SJCRH30 (cell line): ENCODE data around the gene ZBTB48. TPM values are rescaled to one million over a fixed set of nuclear protein-coding genes. Genes with fewer than 3 reads are reported as not detected.
"Not testable (repeated sequence)": the region's sequence is repeated elsewhere in the genome, so short reads cannot be mapped to it uniquely, and the experiment has no call there.

Source experiments
- DNase-seq, 2 experiments: peaks; one replicate each; pipeline ENCODE4 v3.0.0-alpha.2; 2015 to 2020
- H3K27ac ChIP-seq: fragments of 250-450 bp; sonication (Bioruptor Pico); 2 replicates; pipeline ENCODE4 v1.5.1; 2020; ENCODE audit warnings: mild to moderate bottlenecking, moderate library complexity
- H3K27me3 ChIP-seq: fragments of 250-450 bp; sonication (Bioruptor Pico); 2 replicates; pipeline ENCODE4 v1.5.1; 2020; ENCODE audit warnings: mild to moderate bottlenecking, moderate library complexity
- H3K36me3 ChIP-seq: fragments of 250-450 bp; sonication (Bioruptor Pico); 2 replicates; pipeline ENCODE4 v1.5.1; 2020; ENCODE audit warnings: mild to moderate bottlenecking, moderate library complexity
- H3K4me1 ChIP-seq: fragments of 250-450 bp; sonication (Bioruptor Pico); 2 replicates; pipeline ENCODE4 v1.5.1; 2020; ENCODE audit warnings: mild to moderate bottlenecking, moderate library complexity
- H3K4me3 ChIP-seq: fragments of 250-450 bp; sonication (Bioruptor Pico); 2 replicates; pipeline ENCODE4 v1.5.1; 2020; ENCODE audit warnings: mild to moderate bottlenecking, moderate library complexity
- H3K9me3 ChIP-seq: fragments of 250-450 bp; sonication (Bioruptor Pico); replicated peaks from 2 replicates; pipeline ENCODE4 v1.5.1; 2020; ENCODE audit warnings: mild to moderate bottlenecking, moderate library complexity
- total RNA-seq: library from RNA; depleted of rRNA; stranded (reverse); fragments of >200 nt; shearing (Covaris generic); gene quantifications from 2 replicates; pipeline ENCODE4 v1.2.3, GENCODE V29; 2014

The ZBTB48 gene
- total RNA-seq, 1 experiment from 2014 or later = 25.2 TPM

DNA sequence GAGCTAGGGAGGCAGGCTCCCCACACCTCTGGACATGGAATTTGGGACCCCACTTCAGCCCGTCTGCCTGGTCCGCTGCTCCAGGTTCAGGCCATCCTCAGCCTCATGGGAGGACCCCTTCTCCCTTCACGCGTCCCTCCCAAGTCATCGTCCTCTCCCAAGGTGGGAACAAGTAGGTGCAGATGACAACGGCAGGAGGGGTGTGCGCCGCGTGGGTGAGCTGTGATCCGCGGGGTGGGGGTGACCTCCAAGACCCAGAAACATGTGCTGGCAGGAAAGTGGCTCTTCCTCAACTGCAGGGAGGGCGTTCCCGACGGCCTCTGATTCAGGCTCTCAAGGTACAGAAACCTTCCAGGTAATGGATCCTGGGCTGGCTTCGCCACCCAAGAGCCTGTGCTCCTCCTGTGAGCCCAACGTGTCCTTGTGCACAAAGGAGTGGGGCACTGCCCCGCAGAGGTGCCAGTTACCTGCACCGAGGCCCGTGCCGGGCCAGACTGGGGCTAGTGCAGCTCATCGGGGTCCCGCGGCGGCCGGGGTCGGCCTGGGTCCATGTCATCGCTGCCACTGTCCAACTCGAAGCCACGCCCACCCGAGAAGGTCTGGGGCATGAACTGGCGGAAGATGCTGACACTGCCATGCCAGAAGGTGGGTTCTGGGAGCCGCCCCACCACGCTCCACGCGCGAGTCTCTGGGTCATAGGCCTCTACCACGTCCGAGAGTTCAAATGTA is 13.2 kb downstream of the ZBTB48 start:
- no peak overlapping the region for H3K27ac ChIP-seq
- H3K4me3 ChIP-seq = no peak overlapping the region

DNA sequence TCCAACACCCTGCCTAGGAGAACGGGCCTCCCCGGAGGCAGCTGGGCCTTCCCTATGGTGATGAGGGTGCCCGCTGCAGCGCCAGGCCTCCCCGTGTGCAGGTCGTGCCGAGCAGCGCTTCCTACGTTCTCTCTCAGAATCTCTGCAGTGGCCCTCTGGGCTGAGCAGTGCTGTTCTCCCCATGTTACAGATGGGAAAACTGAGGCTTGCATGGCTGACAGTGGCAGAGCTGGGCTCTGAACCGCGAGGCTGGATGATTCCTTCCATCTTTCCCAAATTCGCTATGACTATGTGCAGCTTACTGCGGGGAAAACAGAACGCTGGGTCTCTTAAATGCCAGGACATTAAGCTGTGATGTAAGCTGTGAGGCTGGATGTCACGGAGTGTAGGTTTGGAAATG is 14.0 kb downstream of the ZBTB48 start:
- DNase-seq = no peak
- Histone ChIP-seq H3K36me3 (peaks cover 78% of the 10 kb centered on the region), H3K9me3 (no peaks in the 10 kb centered on the region), H3K4me1 (no peaks in the 10 kb centered on the region), H3K27me3 (no peaks in the 10 kb centered on the region), H3K27ac (no peak overlapping the region), H3K4me3 (no peak overlapping the region)

More for the DNA sequence above, 13.2 kb downstream of the ZBTB48 start:
- Histone ChIP-seq H3K9me3 (no peaks in the 10 kb centered on the region), H3K36me3 (peaks cover 80% of the 10 kb centered on the region), H3K27me3 (no peaks in the 10 kb centered on the region), H3K4me1 (no peaks in the 10 kb centered on the region)
- DNase-seq = no peak

DNA sequence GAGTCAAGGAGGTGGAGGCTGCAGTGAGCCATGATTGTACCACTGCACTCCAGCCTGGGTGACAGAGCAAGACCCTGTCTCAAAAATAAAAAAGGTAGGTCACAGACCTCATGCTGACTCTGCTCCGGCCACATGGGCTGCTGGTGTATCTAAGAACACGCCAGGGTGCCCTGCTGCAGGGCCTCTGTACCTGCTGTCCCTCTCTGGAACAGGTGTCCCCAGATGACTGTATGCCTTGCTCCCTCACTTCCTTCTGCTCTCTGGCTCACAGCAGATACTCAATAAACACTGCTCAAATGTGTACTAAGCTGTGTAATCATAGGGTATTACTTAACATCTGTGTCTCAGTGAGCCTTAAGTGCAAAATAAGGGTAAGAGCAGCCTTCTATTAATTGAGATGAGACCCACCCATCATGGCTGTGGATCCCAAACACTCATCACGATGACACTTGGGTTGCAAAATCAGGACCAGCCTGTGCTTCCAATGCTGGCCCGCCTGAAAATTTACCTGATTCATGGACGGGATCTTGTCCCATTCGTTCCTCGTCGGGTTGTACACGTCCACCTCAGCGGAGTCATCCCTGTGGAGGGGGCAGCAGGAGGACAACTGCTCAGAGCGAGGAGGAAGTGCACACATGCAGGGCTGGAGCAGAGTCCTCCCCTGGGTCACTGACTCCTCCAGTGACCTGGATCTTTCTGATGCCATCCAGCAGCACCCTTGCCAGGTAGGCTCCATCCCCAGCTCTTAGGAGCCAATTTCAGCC is 15.4 kb downstream of the ZBTB48 start:
- no peaks in the 10 kb centered on the region for H3K9me3 ChIP-seq
- no peak for DNase-seq
- H3K36me3 ChIP-seq = peaks cover 74% of the 10 kb centered on the region
- no peak overlapping the region for H3K27ac ChIP-seq
- no peaks in the 10 kb centered on the region for H3K27me3 ChIP-seq
- no peak overlapping the region for H3K4me3 ChIP-seq
- H3K4me1 ChIP-seq = 0 out of 2 replicates have a peak, but pooled peaks cover 2% of the 10 kb centered on the region

DNA sequence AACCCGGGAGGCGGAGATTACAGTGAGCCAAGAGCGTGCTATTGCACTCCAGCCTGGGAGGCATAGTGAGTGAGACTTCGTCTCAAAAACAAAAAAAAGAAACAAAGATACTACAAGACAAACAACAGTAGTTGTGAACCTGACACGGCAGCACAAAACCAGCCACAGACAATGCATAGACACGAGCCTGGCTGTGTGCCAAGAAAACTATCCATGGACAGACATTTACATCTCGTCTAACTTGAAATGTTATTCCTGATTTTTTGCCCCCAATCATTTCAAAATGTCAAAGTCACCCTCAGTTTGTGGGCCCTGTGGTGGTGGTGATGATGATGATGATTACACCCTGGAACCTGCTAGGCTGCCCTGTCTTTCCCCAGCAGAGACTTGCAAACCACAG is 16.6 kb downstream of the ZBTB48 start:
- Histone ChIP-seq H3K27me3 (no peaks in the 10 kb centered on the region), H3K4me3 (no peak overlapping the region), H3K9me3 (no peaks in the 10 kb centered on the region), H3K27ac (no peak overlapping the region), H3K36me3 (peaks cover 70% of the 10 kb centered on the region), H3K4me1 (0 out of 2 replicates have a peak, but pooled peaks cover 3% of the 10 kb centered on the region)
- no peak for DNase-seq

DNA sequence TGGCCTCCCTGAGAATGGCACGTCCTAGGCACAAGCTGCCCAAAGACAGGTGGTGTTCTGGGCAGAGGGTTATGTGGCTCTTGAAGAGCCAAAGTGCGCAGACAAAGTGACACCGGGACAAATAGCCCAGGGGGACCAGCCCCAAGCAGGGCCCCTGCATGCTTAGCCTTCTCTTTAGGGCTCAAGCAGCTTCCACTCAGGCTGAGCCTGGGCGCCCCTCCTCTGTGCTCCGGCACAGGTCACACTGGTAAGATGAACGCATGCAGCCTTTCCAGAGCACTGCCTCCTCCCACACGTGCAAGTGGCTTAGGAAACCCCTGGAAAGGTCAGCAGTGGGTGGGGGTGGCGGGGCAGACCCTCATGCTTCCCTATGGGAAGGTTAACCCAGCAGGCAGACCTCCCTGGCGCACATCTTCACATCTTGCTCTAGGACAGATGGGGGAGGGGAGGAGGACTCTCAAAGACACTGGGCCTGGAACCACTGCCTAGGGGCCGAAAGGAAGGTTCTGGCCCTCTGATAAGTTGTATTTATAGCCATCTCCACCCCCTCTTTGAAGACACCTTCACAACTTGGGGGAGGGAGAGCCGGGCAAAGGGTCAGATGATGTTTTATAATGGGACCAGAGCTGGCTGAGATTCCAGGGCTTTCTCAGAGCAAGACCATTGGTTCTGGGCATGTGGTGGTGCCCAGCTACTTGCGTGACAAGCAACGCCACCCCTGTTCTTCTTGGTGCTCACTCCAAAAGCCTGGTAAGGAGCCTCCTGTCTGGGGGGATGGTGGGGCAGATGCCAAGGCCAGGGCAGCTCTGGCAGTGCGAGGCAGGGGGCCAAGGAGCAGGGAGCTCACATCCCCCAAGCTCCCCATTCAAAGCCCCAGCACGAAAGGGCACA is 17.3 kb downstream of the ZBTB48 start:
- Histone ChIP-seq H3K9me3 (no peaks in the 10 kb centered on the region), H3K27ac (no peak overlapping the region), H3K4me1 (0 out of 2 replicates have a peak, but pooled peaks cover 3% of the 10 kb centered on the region), H3K36me3 (peaks cover 67% of the 10 kb centered on the region), H3K27me3 (no peaks in the 10 kb centered on the region), H3K4me3 (no peak overlapping the region)
- DNase-seq = no peak

DNA sequence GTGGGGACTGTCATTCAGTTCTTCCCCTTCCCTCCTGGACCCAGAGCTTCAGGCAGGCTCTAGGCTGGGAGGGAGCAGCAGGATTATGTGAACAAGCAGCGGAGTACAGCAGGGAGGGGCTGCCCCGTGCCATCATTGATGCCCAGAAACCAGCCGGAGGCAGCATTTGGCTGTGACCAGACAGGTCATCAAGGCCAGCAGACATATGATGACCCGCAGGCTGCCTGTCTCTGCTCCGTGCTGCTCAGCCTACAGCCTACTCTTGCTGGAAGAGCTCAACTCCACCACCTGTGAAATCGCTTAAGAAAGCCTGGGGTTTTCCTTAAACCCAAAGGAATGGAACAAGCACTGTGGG is 18.0 kb downstream of the ZBTB48 start:
- Histone ChIP-seq H3K36me3 (peaks cover 63% of the 10 kb centered on the region), H3K4me3 (no peak overlapping the region), H3K4me1 (0 out of 2 replicates have a peak, but pooled peaks cover 3% of the 10 kb centered on the region), H3K27me3 (no peaks in the 10 kb centered on the region), H3K9me3 (no peaks in the 10 kb centered on the region), H3K27ac (no peak overlapping the region)
- no peak for DNase-seq

DNA sequence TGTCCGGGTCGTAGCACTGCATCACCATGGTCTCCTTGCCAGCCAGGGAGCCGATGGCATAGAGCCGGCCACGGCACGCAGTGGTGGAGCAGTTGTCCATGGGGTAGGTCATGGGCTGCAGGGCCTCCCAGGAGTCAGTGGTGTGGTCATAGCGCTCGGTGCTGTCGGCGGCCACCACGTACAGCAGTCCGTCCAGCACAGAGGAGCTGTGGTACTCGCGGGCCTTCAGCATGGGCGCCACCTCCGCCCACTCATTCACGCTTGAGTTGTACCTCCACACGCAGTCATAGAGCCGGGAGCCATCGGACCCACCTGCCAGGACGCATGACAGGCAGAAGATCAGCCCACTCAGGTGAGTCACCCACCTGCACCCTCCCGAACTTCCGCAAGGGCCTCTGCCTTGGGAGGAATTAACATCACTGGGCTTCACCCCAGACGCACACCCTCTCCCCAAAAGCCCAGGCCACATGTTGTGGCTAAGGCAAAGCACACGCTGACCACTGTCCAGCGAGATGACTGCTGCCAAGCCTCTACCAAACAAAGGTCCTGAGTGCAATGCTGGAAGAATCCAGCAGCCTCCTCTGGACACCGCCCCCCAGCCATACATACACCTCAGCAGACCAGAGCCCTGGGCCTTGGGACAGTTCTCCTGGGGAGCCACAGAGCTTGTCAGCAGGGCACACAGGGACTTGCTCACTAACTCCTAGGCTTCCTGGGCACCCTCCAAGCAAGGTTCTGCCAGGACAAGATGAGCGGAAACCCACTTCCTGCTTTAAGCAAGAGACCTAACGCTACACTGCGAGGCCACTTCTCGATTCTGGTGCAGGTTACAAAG is 19.6 kb downstream of the ZBTB48 start:
- Histone ChIP-seq H3K4me1 (0 out of 2 replicates have a peak, but pooled peaks cover 3% of the 10 kb centered on the region), H3K27ac (no peak overlapping the region)

DNA sequence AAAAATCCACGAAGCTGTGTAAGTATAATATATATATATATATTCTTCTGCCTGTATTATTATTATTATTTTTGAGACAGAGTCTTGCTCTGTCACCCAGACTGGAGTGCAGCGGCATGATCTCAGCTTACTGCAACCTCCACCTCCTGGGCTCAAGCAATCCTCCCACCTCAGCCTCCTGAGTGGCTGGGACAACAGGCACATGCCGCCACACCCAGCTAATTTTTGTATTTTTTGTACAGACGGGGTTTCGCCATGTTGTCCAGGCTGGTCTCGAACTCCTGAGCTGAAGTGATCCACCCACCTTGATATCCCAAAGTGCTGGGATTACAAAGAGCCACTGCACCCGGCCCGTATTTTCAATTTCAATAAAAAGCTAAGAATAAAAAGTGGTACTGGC is 20.2 kb downstream of the ZBTB48 start:
- peaks cover 41% of the 10 kb centered on the region for H3K36me3 ChIP-seq
- H3K27me3 ChIP-seq, H3K9me3 ChIP-seq, H3K27ac ChIP-seq, DNase-seq, H3K4me1 ChIP-seq: not testable (repeated sequence)
- H3K4me3 ChIP-seq = peak overlapping the region; percentile 79

More for the DNA sequence above, 19.6 kb downstream of the ZBTB48 start:
- no peak for DNase-seq
- Histone ChIP-seq H3K4me3 (no peak overlapping the region), H3K9me3 (no peaks in the 10 kb centered on the region), H3K27me3 (no peaks in the 10 kb centered on the region), H3K36me3 (peaks cover 47% of the 10 kb centered on the region)

DNA sequence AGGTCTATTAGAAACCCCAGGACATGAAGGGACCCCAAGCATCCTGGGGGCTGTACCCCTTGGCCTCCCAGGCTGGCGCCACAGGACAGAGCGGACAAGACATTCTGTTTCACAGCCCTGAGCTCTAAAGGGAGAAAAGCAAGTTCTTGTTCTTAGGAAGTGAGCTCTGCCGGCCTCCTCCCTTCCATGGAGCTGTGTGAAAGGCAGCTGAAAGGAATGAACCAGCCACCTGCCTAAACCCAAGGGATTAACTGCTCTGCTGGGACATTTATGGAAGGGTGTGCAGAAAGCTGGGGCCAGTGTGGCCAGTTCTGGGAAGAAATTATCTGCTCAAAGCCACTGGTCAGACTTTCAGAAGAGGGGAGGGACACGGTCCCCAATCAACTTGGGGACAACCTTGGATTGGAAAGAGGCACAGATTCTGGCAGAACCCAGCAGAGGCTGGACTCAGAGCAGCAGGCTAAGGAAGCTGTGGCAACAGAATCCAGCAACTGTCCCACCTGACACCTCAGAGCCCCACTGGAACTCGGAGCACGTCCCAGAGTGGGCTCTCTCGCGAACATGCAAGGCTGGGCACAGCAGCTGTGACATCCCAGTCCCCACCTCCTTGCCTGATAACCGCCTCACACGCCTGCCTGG is 20.7 kb downstream of the ZBTB48 start:
- Histone ChIP-seq H3K27me3 (no peaks in the 10 kb centered on the region), H3K9me3 (no peaks in the 10 kb centered on the region), H3K27ac (peak overlapping the region; percentile 99), H3K4me1 (0 out of 2 replicates have a peak, but pooled peaks cover 10% of the 10 kb centered on the region), H3K36me3 (peaks cover 36% of the 10 kb centered on the region), H3K4me3 (peak overlapping the region; percentile 79)
- peak; percentile 60 to 78 for DNase-seq

DNA sequence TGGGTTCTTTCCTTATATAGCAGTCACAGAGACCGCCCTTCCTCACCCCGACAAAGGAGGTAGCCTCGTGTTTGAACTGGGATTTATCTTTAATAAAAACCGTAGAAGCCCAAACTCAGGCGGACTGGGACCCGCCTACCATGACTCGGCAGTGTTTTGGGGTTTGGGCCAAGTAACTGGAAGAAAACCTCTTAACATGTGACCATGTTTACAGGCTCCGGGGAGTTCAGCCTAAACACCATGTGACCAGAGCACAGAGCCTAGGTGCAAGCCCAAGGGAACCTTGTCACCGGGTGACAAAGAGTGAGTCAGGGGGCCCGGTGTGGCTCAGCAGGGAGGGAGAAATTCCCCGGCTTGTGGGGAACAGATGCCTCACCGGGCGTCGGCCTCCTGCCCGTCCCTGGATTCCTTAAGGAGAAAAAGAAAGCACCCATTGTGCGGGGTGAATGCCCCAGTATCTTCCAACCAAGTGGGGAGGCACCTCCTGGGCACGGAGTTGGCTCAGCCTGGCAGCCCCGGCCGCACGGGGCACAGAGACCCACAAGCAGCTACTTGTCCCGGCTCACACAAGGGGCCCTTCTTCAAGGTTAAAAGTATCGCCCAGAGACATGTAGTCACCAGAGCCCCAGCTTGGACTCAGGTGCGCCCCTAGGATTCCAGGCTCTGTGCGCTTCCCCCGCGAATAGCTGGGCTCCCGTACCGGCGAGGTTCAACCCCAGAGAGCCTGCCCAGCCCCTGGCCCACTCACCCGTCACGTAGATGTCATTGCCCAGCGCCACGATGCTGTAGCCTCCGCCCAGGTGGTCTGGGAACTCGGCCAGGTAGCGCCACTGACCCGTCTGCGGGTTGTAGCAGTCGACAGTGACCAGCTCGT is 21.5 kb downstream of the ZBTB48 start:
- H3K4me1 ChIP-seq = 0 out of 2 replicates have a peak, but pooled peaks cover 10% of the 10 kb centered on the region
- DNase-seq = peak; percentile 47 to 64
- no peaks in the 10 kb centered on the region for H3K9me3 ChIP-seq
- no peaks in the 10 kb centered on the region for H3K27me3 ChIP-seq
- peak overlapping the region; percentile 79 for H3K4me3 ChIP-seq
- H3K36me3 ChIP-seq = peaks cover 30% of the 10 kb centered on the region
- peak overlapping the region; percentile 99 for H3K27ac ChIP-seq

DNA sequence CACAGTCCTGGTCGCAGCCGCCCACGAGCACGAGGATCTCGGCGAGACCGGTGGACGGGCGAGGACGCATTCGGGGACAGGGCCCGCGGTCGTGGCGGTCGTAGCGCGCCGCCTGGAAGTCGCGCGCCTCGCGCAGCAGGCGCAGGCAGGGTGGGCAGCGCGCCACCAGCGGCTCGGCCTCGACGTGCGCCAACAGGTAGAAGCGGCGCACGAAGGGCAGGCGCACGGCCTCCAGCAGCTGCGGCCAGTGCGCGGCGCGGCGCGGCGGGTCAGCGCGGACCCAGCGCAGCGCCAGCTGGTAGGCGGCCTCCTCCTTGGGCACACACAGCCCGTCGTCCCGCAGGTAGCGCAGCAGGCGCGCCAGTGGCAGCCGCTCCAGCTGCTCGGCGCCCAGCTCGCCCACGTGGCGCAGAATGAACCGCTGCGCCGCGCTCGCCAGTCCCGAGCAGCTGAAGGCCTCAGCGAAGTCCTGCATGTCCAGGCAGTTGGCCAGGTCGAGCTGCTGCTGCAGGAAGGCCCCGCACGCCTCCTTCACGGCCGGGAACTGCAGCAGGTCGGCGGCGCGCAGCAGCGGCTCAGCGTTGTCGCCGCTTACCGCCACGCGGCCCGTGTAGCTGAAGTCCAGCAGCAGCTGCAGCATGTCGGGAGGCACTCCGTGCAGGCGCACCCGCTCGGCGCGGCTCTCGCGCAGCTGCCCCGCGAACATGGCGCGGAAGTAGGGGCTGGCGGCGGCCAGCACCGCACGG is 22.3 kb downstream of the ZBTB48 start:
- peak overlapping the region; percentile 99 for H3K27ac ChIP-seq
- peaks cover 21% of the 10 kb centered on the region for H3K36me3 ChIP-seq
- H3K4me3 ChIP-seq = peak overlapping the region; percentile 79
- DNase-seq = peak; percentile 87 to 88
- H3K27me3 ChIP-seq = no peaks in the 10 kb centered on the region
- H3K4me1 ChIP-seq = 0 out of 2 replicates have a peak, but pooled peaks cover 10% of the 10 kb centered on the region
- H3K9me3 ChIP-seq = no peaks in the 10 kb centered on the region

DNA sequence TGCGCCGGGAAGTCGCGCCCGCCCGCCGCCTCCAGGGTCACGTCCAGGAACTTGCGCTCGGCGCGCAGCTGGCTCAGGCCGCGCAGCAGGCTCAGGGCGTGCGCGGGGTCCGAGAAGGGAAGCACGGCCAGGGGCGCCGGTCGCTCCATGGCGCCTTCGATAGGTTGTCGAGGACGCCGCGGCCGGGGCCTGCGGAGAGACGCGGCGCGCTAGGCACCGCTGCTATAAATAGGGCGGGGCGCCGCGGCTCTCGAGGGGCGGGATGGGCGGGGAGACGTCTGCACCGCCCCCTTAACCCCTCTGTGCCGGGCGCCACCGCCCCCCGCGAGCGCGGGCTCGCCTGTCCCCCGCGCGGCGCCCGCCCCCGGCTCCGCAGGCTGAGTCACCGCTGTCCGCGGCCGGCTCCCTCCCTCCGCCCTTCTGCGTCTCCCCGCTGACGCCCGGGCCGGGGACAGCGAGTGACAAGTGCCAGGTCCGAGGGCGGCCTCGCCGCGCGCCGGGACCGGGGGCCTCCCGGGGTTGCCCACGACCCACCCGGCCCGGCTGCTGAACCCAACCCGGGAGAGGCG is 23.0 kb downstream of the ZBTB48 start, which contains the start of gene KLHL21:
Gene KLHL21 (minus strand): TSS at position 201 of the 569 bp plus-strand sequence. CDS start 52 bp downstream, at position 149.
- H3K4me1 ChIP-seq = 0 out of 2 replicates have a peak, but pooled peaks cover 10% of the 10 kb centered on the region
- peak within 1 kb of the TSS; percentile 99 for H3K27ac ChIP-seq
- H3K27me3 ChIP-seq = no peaks in the 10 kb centered on the region
- DNase-seq = peak; percentile 92 to 96
- peaks cover 15% of the 10 kb centered on the region for H3K36me3 ChIP-seq
- no peaks in the 10 kb centered on the region for H3K9me3 ChIP-seq
- H3K4me3 ChIP-seq = peak within 1 kb of the TSS; percentile 79
